HG03342 (cell line): ENCODE results near the gene BANP.
"Not testable (repeated sequence)": the region's sequence is repeated elsewhere in the genome, so short reads cannot be mapped to it uniquely, and the experiment has no call there.

Experiments
- ATAC-seq: cut with Tn5 transposase; IDR thresholded peaks from one replicate; pipeline ENCODE4 v1.9.1; 2021; ENCODE audit warnings: mild to moderate bottlenecking, moderate library complexity; ENCODE audit not compliant: unreplicated experiment

Gene BANP

DNA sequence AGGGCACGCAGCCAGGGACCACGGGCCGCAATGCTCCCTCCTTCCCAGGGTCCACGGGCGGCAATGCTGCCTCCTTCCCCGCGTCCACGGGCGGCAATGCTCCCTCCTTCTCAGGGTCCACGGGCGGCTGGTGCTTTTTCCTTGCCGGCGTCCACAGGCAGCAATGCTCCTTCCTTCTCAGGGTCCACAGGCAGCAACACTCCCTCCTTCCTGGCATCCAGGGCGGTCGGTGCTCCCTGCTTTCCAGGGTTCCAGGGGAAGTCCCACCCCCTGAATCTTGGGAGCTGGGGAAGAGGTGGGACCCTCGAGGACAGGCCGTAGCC, 143.0 kb downstream of the BANP start:
- not testable (repeated sequence) for ATAC-seq

DNA sequence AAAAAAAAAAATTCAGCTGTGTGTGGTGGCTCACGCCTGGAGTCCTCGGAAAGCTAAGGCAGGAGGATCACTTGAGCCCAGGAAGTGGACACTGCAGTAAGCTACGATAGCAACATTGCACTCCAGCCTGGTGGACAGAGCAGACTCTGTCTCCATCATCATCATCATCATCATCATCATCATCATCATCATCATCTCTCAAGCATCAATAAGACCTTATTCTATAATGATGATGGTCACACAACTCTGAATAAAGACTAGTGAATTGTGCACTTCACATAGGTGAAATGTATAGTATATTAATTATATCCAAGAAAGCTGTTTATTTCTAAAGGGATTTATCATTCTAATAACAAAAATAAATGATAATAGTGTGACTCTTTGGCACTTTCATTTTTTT, 143.7 kb downstream of the BANP start:
- not testable (repeated sequence) for ATAC-seq

- ATAC-seq: not testable (repeated sequence)
These were observed 145.4 kb downstream of the BANP start for GRCh38 chr16:88096659-88097058.

DNA sequence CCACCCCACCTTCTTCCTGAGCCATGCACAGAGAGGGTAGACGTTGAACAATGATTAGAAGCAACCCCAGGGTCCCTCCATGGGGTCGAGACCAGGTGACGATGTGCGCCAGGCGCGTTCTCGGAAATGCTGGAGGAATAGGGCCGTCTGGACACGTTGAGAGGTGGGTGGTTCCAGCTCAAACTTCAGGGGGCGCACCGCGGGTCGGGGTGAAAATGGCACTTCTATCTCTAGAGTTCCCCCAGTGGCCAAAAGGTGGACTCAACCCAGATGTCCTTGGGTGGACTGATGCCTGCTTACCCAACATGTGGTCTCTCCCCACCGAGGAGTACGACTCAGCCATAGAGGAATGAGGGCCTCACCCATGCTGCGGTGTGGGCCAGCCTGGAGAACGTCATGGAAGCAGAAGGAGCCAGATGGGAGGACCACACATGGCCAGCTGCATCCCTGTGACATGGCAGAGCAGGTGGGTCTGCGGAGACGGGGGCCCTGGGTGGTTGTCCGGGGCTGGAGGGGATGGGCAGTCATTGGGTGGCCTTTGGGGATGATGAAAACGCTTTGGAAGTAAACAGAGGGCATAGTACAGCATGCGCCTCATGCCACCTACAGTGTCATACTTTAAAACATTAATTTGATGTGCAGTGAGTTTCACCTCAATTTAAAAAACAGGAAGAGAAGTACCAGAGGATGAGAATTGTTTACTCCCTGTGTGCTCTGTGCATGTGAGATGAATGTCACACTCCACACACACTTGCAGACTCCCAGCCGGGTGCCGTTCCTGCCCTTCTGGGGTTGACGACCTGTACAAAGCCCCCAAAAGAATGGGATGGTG, 147.7 kb downstream of the BANP start:
- ATAC-seq: not testable (repeated sequence)

GRCh38 chr16:88099563-88099890, 148.3 kb downstream of the BANP start:
- ATAC-seq: no peak

GRCh38 chr16:88099956-88100355, 148.7 kb downstream of the BANP start:
- ATAC-seq: not testable (repeated sequence)

GRCh38 chr16:88100801-88101622, 149.8 kb downstream of the BANP start:
- not testable (repeated sequence) for ATAC-seq

DNA sequence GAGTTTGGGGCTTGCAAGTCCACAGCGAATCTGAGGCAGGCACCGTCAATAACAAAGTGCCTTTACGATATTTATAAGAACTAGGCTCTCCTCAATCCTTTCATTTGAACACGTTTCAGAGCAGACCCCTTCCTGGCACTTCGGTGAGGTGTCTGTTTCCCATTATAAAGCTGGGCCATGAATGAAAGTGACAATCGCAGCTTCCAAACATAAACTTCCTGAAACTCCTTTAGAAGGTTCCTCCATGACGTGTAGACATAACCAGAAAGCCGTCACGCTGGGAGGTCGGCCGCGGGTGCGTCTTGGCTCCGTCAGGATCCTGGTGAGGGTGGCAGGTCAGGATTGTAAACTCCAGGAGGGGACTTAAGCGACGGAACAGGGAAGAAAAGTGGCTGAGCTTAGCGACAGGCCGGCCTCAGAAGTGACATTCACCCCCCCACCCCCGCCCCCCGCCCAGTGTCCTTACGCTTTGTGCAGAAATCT, 150.4 kb downstream of the BANP start:
- ATAC-seq: not testable (repeated sequence)

DNA sequence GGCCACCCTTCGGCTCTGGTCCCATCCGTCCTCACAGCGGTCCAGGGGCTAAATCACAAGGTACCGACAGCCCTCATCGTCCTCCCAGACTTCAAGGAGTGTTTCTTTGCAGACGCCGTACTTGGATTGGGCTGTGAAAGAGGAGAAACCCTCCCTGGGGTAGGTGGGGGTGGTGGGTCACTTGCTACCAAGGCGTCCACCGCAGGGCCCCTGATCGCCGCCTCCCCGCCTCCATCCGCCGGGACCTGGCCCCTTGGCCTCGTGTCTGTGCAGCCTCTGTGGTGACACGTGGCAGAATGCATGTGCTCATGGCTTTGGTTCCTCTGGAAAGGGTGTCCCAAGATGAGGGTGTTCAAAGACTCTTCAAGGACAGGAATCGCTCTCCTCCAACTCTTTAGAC, 151.4 kb downstream of the BANP start:
- ATAC-seq: no peak

DNA sequence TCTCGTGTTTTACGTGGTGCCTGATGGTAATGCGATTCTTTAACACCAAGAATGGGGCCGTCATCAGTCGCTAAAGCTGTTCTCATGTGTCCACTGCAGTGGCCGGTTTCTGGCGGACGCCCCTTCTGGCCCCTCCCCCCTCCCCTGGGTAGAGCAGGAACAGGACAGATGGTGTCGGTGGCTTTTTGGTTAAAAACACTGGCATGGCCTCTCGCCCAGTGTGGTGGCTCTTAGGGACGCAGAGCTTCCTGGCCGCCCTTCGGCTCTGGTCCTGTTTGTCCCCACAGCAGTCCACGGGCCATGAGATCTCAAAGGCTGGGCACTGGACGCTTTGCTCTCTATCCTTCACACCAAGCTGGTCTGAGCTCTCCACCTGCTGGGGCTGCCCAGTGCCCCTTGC, 151.8 kb downstream of the BANP start:
- no peak for ATAC-seq

DNA sequence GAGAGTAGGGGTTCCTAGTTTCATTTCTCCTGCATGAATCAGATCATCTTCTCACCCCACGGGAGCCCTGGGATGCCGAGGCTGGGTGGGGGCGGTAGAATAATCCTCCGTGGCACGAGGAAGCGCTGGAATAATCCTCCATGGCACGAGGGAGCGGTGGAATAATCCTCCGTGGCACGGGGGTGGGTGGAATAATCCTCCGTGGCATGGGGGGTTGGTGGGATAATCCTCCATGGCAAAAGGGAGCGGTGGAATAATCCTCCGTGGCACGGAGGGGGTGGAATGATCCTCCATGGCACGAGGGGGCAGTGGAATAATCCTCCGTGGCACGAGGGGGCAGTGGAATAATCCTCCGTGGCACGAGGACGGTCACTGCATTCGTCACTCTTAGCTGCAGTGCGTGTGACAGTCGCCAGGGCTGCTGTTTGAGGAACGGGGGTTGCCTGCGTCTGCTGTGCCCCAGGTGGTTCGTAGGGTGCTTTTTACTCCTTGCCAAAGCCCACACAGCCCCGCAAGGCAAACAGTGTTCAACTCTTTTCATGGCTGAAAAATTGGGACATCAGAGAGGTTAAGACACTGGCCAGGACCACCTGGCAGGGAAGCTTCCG, 152.5 kb downstream of the BANP start:
- no peak for ATAC-seq

DNA sequence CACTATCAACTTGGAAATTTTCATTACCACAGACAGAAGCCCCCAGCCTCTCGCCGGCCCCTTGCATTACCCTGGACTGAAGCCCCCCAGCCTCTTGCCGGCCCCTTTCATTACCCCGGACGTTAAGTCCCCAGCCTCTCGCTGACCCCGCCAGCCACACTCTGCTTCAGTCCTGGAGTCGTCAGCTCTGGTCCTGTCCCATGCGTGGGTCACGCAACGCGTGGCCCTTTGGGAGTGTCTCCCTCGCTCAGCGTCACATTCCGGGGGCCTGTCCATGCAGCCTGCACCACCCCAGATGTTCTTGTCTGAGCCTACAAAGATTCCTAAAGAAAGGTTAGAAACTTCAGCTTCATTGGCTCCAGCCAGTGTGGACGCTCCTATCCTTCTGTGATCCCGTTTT, 153.1 kb downstream of the BANP start:
- ATAC-seq: not testable (repeated sequence)

GRCh38 chr16:88105574-88106140, 154.4 kb downstream of the BANP start:
- ATAC-seq: not testable (repeated sequence)

- not testable (repeated sequence) for ATAC-seq
These were observed 155.3 kb downstream of the BANP start for GRCh38 chr16:88106566-88106965.

- no peak for ATAC-seq
These were observed 157.5 kb downstream of the BANP start for GRCh38 chr16:88108762-88109161.

DNA sequence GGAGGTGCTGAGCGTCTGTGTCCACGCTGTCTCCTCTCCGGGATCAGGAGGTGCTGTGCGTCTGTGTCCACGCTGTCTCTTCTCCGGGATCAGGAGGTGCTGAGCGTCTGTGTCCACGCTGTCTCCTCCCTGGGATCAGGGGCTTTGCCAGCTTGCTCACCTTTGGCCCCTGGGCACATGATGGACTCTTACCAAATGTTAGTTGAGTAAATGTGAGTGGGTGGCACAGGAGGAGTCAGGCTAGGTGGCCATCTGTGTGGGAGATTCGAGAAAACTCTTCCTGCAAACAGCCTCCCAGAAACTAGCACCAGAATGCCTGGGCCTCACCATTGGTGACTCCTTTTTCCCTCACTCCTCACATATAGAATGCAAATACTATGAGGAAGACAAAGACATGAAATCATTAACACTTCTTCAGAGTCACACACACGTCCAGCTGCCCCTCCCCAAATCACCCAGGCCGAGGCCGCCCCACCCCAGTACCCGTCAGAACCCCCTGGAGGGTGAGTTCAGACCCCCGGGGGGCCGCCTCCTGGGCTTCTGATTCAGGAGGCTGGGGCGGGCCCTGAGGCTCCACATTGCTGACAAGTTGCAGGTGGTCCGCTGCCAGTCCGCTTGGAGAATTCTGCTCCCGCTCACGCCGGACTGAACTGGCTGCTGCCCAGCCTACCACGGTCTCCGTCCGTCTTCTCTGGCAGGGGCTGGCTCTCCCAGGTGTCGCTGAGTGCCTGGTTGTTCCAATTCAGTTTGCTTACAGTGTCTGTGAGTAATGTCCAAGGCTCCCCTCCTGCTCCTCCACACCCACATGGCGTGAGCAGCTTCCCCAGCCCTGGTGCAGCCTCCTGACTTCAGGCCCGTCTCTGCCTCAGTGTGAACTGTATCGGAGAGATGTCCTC, 158.7 kb downstream of the BANP start:
- ATAC-seq: not testable (repeated sequence)

DNA sequence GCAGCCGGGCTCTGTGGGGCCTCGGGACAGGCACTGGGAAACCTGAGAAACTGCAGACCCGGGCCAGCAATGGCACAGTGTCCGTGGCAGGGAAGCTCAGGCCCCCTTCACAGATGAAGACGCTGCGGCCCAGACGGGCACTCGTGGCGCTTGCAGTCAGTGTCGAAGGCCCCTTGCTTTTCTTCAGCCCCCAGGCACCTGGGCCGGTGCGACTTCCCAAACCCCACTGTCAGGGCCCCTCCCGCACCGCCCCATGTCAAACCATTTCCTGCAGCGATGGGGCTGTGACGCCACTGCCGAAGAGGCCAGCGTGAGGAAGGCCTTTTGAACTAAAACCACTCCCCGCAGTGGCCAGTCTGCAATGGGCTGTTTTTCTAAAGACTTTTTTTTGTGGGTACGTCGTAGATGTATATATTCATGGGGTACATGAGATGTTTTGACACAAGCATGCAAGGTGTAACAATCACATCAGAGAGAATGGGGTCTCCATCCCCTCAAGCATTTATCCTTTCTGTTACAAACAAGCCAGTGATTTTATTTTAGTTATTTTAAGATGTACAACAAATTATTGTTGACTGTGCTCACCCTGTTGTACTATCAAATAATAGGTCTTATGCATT, 159.8 kb downstream of the BANP start:
- not testable (repeated sequence) for ATAC-seq

DNA sequence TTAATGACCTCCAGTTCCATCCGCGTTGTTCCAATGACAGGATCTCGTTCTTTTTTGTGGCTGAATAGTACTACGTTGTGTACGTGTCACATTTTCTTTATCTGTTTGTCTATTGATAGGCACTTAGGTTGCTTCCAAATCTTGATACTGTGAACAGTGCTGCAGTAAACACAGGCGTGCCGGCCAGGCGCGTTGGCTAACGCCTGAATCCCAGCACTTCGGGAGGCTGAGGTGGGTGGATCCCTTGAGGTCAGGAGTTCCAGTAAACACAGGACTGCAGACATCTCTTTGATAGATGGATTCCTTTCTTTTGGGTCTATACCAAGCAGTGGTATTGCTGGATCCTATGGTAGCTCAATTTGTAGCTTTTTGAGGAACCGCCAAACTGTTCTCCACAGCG, 160.7 kb downstream of the BANP start:
- not testable (repeated sequence) for ATAC-seq

GRCh38 chr16:88113545-88114045, 162.4 kb downstream of the BANP start:
- no peak for ATAC-seq
